Stimulated activated memory B cell treated with anti-CD40 and anti-IgM and Interleukin-4, amounts not matched to agents 10 μg/mL and 1 μg/mL and 100 μg/mL, for 72 hours (primary cell): ENCODE results near the gene CCDC7.
"Not testable (repeated sequence)": the region's sequence is repeated elsewhere in the genome, so short reads cannot be mapped to it uniquely, and the experiment has no call there.

ENCODE experiments used
- ATAC-seq: fragments of 150-1000 bp; cut with Tn5 transposase; 2 replicates; pipeline ENCODE4 v1.10.0; 2021
- H3K27ac Mint-ChIP-seq: one replicate; pipeline ENCODE4 v1.8.0; 2022; ENCODE audit warnings: mild to moderate bottlenecking, mixed read lengths
- H3K27me3 Mint-ChIP-seq: one replicate; pipeline ENCODE4 v1.8.0; 2022; ENCODE audit warnings: mixed read lengths
- H3K36me3 Mint-ChIP-seq: one replicate; pipeline ENCODE4 v1.8.0; 2022; ENCODE audit warnings: mixed read lengths
- H3K4me1 Mint-ChIP-seq: one replicate; pipeline ENCODE4 v1.8.0; 2022; ENCODE audit warnings: mixed read lengths
- H3K4me3 Mint-ChIP-seq: one replicate; pipeline ENCODE4 v1.8.0; 2022; ENCODE audit warnings: mild to moderate bottlenecking, moderate library complexity, mixed read lengths
- H3K9me3 Mint-ChIP-seq: one replicate; pipeline ENCODE4 v1.8.0; 2022; ENCODE audit warnings: mixed read lengths

Gene CCDC7

GRCh38 chr10:32684291-32684690 is 238.4 kb downstream of the CCDC7 start:
- peak; percentile 20 for ATAC-seq
- Mint-ChIP-seq H3K27me3 (no peaks in the 10 kb centered on the region), H3K36me3 (peaks cover 46% of the 10 kb centered on the region), H3K27ac (no peak overlapping the region), H3K4me3 (no peak overlapping the region), H3K4me1 (no peaks in the 10 kb centered on the region), H3K9me3 (peaks cover 7% of the 10 kb centered on the region)

- no peaks in the 10 kb centered on the region for H3K4me1 Mint-ChIP-seq
- no peak overlapping the region for H3K27ac Mint-ChIP-seq
- no peak overlapping the region for H3K4me3 Mint-ChIP-seq
- no peak for ATAC-seq
- peaks cover 7% of the 10 kb centered on the region for H3K9me3 Mint-ChIP-seq
- peaks cover 38% of the 10 kb centered on the region for H3K36me3 Mint-ChIP-seq
- H3K27me3 Mint-ChIP-seq = no peaks in the 10 kb centered on the region
Measured at GRCh38 chr10:32687116-32687515, 241.2 kb downstream of the CCDC7 start.

- ATAC-seq = no peak
- Mint-ChIP-seq H3K4me3 (no peak overlapping the region), H3K36me3 (peaks cover 34% of the 10 kb centered on the region), H3K27me3 (no peaks in the 10 kb centered on the region), H3K4me1 (no peaks in the 10 kb centered on the region), H3K9me3 (peaks cover 6% of the 10 kb centered on the region), H3K27ac (no peak overlapping the region)
Measured at GRCh38 chr10:32687546-32687945, 241.6 kb downstream of the CCDC7 start.

- H3K4me3 Mint-ChIP-seq = no peak overlapping the region
- ATAC-seq = no peak
- no peaks in the 10 kb centered on the region for H3K27me3 Mint-ChIP-seq
- H3K9me3 Mint-ChIP-seq = no peaks in the 10 kb centered on the region
- no peaks in the 10 kb centered on the region for H3K4me1 Mint-ChIP-seq
- H3K36me3 Mint-ChIP-seq = peaks cover 24% of the 10 kb centered on the region
- H3K27ac Mint-ChIP-seq = no peak overlapping the region
Measured at GRCh38 chr10:32692174-32692573, 246.2 kb downstream of the CCDC7 start.

- H3K27me3 Mint-ChIP-seq = no peaks in the 10 kb centered on the region
- ATAC-seq = no peak
- H3K4me1 Mint-ChIP-seq = no peaks in the 10 kb centered on the region
- H3K4me3 Mint-ChIP-seq = no peak overlapping the region
- peaks cover 20% of the 10 kb centered on the region for H3K36me3 Mint-ChIP-seq
- no peak overlapping the region for H3K27ac Mint-ChIP-seq
- H3K9me3 Mint-ChIP-seq = peaks cover 3% of the 10 kb centered on the region
Measured at GRCh38 chr10:32693441-32693979, 247.6 kb downstream of the CCDC7 start.

GRCh38 chr10:32699683-32700082 is 253.7 kb downstream of the CCDC7 start:
- not testable (repeated sequence) for H3K27me3 Mint-ChIP-seq, H3K4me3 Mint-ChIP-seq, H3K27ac Mint-ChIP-seq, ATAC-seq, H3K4me1 Mint-ChIP-seq
- Mint-ChIP-seq H3K9me3 (peaks cover 18% of the 10 kb centered on the region), H3K36me3 (peaks cover 37% of the 10 kb centered on the region)

- Mint-ChIP-seq H3K27ac (no peak overlapping the region), H3K36me3 (peaks cover 8% of the 10 kb centered on the region), H3K9me3 (peaks cover 19% of the 10 kb centered on the region), H3K4me1 (no peaks in the 10 kb centered on the region), H3K27me3 (no peaks in the 10 kb centered on the region), H3K4me3 (no peak overlapping the region)
- ATAC-seq = no peak
Measured at GRCh38 chr10:32713560-32713959, 267.6 kb downstream of the CCDC7 start.

GRCh38 chr10:32731527-32731926 is 285.6 kb downstream of the CCDC7 start:
- Mint-ChIP-seq H3K27me3 (no peaks in the 10 kb centered on the region), H3K27ac (no peak overlapping the region)
- no peak for ATAC-seq

GRCh38 chr10:32738958-32739357 is 293.0 kb downstream of the CCDC7 start:
- Mint-ChIP-seq H3K4me3 (no peak overlapping the region), H3K27ac (no peak overlapping the region), H3K9me3 (peaks cover 3% of the 10 kb centered on the region), H3K4me1 (no peaks in the 10 kb centered on the region), H3K36me3 (peaks cover 25% of the 10 kb centered on the region), H3K27me3 (no peaks in the 10 kb centered on the region)
- ATAC-seq = no peak

More at GRCh38 chr10:32731527-32731926, 285.6 kb downstream of the CCDC7 start:
- peaks cover 6% of the 10 kb centered on the region for H3K36me3 Mint-ChIP-seq
- no peaks in the 10 kb centered on the region for H3K9me3 Mint-ChIP-seq
- H3K4me1 Mint-ChIP-seq = no peaks in the 10 kb centered on the region
- H3K4me3 Mint-ChIP-seq = no peak overlapping the region

- H3K9me3 Mint-ChIP-seq = peaks cover 9% of the 10 kb centered on the region
Measured at GRCh38 chr10:32744321-32744720, 298.4 kb downstream of the CCDC7 start.

GRCh38 chr10:32746869-32747268 is 300.9 kb downstream of the CCDC7 start:
- peaks cover 38% of the 10 kb centered on the region for H3K36me3 Mint-ChIP-seq
- H3K4me1 Mint-ChIP-seq = no peaks in the 10 kb centered on the region
- no peak overlapping the region for H3K4me3 Mint-ChIP-seq
- H3K9me3 Mint-ChIP-seq = peaks cover 9% of the 10 kb centered on the region
- no peak for ATAC-seq
- no peaks in the 10 kb centered on the region for H3K27me3 Mint-ChIP-seq
- no peak overlapping the region for H3K27ac Mint-ChIP-seq

More at GRCh38 chr10:32744321-32744720, 298.4 kb downstream of the CCDC7 start:
- H3K27me3 Mint-ChIP-seq = no peaks in the 10 kb centered on the region
- H3K4me3 Mint-ChIP-seq = no peak overlapping the region
- H3K27ac Mint-ChIP-seq = no peak overlapping the region
- ATAC-seq = no peak
- peaks cover 39% of the 10 kb centered on the region for H3K36me3 Mint-ChIP-seq
- no peaks in the 10 kb centered on the region for H3K4me1 Mint-ChIP-seq

- ATAC-seq = no peak
- Mint-ChIP-seq H3K36me3 (peaks cover 20% of the 10 kb centered on the region), H3K4me3 (no peak overlapping the region), H3K9me3 (peaks cover 18% of the 10 kb centered on the region), H3K4me1 (no peaks in the 10 kb centered on the region), H3K27me3 (no peaks in the 10 kb centered on the region), H3K27ac (no peak overlapping the region)
Measured at GRCh38 chr10:32751582-32751981, 305.6 kb downstream of the CCDC7 start.

- not testable (repeated sequence) for H3K4me3 Mint-ChIP-seq, H3K27ac Mint-ChIP-seq, H3K27me3 Mint-ChIP-seq, H3K4me1 Mint-ChIP-seq, ATAC-seq
- Mint-ChIP-seq H3K36me3 (peaks cover 15% of the 10 kb centered on the region), H3K9me3 (peaks cover 18% of the 10 kb centered on the region)
Measured at GRCh38 chr10:32754900-32755299, 309.0 kb downstream of the CCDC7 start.

- Mint-ChIP-seq H3K36me3 (peaks cover 24% of the 10 kb centered on the region), H3K27ac (no peak overlapping the region), H3K27me3 (no peaks in the 10 kb centered on the region)
Measured at GRCh38 chr10:32771217-32771616, 325.3 kb downstream of the CCDC7 start.

GRCh38 chr10:32773105-32773504 is 327.2 kb downstream of the CCDC7 start:
- Mint-ChIP-seq H3K4me3 (no peak overlapping the region), H3K9me3 (peaks cover 23% of the 10 kb centered on the region)

More at GRCh38 chr10:32771217-32771616, 325.3 kb downstream of the CCDC7 start:
- H3K9me3 Mint-ChIP-seq = peaks cover 27% of the 10 kb centered on the region
- H3K4me1 Mint-ChIP-seq = no peaks in the 10 kb centered on the region
- no peak for ATAC-seq
- H3K4me3 Mint-ChIP-seq = no peak overlapping the region

GRCh38 chr10:32786968-32787367 is 341.0 kb downstream of the CCDC7 start:
- Mint-ChIP-seq H3K27me3 (no peaks in the 10 kb centered on the region), H3K4me3 (no peak overlapping the region), H3K36me3 (no peaks in the 10 kb centered on the region), H3K9me3 (peaks cover 8% of the 10 kb centered on the region), H3K4me1 (no peaks in the 10 kb centered on the region), H3K27ac (no peak overlapping the region)
- ATAC-seq = no peak

More at GRCh38 chr10:32773105-32773504, 327.2 kb downstream of the CCDC7 start:
- Mint-ChIP-seq H3K27ac (no peak overlapping the region), H3K27me3 (no peaks in the 10 kb centered on the region), H3K36me3 (peaks cover 24% of the 10 kb centered on the region), H3K4me1 (no peaks in the 10 kb centered on the region)
- no peak for ATAC-seq
